ENCODE measurements around the gene DNAJC5.
A peak's percentile ranks its signal among the peaks of the same experiment; 100 is the strongest.
"Not testable (repeated sequence)": the region's sequence is repeated elsewhere in the genome, so short reads cannot be mapped to it uniquely, and the experiment has no call there.

DNAJC5 gene

DNA sequence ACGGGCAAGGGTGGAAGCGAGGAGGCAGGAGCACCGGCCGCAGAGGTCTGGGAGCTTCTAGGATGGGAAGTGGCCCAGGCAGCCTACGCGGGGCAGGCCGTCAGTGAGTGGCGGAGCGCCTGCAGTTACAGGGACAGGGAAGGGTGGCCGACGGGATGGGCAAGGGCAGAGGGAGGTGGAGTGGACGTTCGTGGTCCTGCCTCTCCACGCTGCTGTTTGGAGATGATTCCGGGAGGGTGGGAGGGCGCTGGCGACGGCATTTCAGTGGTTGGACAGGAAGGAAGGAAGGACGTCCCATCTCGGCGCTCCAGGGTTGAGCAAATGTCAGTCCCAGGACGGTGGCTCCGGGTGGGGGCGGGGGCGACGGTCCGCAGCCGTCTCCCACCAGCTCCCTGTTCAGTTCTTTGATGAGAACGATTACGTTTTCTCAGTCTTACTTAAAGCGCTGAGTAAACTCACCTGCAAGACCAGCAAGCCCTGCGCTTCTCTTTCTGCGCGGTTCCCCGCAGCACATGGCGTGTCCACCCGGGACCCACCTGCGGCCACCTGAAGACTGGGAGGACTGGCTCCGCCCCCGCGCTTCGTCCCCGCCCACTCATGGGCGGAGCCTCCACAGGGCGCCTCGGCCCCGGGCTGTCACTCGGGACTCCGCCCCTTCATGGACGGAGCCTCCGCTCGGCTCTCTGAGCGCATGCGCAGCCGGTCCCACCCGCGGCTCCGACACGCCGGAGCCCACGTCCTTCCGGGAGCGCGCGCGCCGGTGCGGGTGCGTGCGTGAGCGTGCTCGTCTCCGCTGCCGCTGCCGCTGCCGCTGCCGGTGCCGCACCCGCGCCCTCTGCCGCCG is at the start of gene DNAJC5:
Gene DNAJC5 (plus strand): TSS at position 769 of the 844 bp plus-strand sequence. CDS start 33,220 bp downstream, outside the sequence.
- DNase-seq (ENCODE audit: low read depth): peak; percentile 82

- peak; percentile 80 for DNase-seq (ENCODE audit: low read depth)
Observed at GRCh38 chr20:63846128-63846771, 48.7 kb upstream of the DNAJC5 start.

DNA sequence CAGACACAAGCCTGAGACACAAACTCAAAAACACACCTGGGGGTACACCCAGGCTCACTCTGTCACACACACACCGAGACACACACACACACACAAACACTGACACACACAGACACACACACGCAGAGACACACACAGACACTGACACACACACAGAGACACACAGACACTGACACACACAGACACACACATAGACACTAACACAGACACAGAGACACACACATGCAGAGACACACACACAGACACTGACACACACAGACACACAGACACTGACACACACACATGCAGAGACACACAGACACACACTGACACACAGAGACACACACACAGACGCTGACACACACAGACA is 48.1 kb upstream of the DNAJC5 start:
- DNase-seq (ENCODE audit: low read depth): no peak

DNA sequence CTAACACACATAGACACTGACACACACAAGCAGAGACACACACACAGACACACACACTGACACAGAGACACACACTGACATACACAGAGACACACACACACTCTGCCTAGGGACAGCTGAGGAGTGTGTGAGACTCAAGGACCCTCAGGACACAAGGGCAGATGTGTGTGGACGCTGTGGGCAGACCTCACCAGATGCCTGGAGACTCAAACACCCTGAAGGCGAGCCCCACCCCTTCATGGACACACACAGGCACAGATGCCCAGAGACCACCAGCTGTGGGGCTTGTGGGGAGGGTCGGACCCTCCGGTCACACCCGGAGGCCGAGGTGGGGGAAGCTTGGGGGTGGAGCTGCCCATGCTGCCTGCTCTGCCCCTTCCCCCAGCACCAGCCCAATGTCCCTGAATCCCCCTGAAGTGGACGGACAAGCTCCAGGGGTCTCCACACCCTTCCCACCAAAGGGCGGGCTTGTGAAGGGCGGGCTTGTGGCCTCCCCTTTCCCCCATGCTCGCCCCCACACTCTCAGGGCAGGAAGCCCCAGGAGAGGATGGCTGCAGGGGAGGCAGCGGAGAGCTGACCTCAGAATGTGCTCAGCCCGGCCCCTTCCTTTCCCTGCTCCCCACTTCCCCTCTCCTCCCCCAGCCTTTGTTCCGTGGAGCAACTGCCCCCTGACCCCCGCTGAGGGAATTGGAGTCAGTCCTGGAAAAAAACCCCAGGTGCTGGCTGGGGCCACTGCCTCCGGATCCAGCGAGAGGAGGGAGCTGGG is 47.5 kb upstream of the DNAJC5 start:
- DNase-seq (ENCODE audit: low read depth): peak; percentile 96

DNA sequence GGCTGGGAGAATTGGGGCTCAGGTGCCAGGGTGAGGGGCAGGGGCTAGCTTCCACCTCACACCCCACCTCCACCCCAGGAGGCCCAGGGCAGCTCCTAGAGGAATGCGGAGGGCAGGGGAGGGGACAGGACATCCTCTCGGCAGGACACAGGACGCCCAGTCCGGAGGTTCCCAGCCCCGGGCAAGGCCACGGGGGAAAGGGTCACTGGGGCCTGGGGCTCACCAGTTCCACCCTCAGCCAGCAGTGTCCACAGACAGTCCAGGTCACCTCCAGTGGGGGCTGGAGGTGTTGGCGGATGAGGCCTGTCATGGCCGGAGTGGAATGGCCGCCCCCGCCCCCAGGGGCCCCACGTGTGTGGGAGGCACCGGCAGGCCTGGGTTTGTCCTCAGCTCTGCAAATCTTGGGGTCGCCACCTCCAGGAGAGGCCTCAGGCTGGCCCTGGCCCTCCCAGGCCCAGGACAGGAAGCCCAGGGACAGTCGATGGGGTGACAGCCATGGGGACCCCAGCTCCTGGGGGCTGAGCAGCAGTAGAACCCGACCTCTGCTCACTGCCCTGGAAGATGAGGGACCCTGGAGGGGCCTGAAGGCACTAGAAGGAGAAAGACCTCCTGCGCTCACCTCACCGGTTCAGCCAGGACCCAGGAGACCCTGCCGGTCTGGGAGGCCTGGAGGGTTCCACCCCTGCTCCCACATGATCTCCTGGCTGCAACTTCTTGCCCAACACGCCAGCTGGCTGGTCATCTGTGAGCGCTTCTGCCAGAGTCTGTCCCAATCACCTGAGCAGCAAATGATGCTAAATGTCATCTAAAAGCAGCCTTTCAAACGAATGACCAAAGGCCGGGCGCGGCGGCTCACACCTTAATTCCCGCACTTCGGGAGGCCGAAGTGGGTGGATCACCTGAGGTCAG is 46.7 kb upstream of the DNAJC5 start:
- DNase-seq (ENCODE audit: low read depth): no peak

DNA sequence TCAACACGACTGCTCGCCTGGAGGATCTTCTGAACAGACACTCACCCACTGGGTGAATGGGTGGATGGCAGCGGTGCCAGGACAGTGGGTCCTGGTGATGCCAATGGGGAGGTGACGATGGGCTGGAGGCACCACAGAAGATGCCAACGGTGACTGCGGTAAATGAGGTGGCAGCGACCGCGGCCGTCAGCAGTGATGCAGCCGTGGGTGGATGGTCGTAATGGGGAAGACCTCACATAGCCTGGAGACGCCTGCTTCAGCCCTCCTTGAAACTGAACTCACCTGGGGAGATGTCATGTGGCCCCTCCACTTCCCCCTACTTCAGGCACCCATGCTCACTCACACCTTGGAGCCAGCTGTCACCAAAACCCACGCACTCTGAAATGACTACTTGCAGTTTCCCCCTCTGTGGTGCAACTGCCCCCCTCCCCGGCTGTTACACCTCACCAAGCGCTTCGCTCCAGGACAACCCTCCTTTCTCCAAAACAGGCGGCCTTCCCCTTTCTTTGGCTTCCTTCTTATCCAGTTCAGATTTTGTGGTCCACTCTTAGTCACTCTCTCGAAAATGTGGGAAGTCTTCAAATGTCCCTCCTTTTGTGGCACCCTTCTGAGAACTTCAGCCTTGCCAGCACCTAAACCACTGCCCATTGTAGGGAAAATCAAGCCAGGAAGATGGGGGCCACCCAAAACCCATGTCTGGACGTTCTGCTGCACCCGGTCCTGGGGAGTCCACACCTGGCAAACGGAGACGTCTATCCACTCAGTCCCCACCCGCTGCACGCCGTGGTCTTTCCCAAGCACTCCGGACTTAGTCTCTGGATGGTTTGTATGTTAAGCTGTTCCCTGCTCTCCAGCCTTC is 44.0 kb upstream of the DNAJC5 start:
- no peak for DNase-seq (ENCODE audit: low read depth)

GRCh38 chr20:63851548-63851943 is 43.4 kb upstream of the DNAJC5 start:
- DNase-seq (ENCODE audit: low read depth): not testable (repeated sequence)

DNA sequence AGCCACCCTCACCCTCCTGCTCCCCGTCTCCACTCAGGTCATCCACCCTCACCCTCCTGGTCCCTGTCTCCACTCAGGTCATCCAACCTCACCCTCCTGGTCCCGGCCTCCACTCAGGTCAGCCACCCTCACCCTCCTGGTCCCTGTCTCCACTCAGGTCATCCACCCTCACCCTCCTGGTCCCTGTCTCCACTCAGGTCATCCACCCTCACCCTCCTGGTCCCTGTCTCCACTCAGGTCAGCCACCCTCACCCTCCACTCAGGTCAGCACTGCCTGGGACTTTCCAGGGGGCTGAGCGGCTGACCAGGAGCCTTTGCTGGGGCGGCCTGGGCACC is 41.2 kb upstream of the DNAJC5 start:
- DNase-seq (ENCODE audit: low read depth): not testable (repeated sequence)

DNA sequence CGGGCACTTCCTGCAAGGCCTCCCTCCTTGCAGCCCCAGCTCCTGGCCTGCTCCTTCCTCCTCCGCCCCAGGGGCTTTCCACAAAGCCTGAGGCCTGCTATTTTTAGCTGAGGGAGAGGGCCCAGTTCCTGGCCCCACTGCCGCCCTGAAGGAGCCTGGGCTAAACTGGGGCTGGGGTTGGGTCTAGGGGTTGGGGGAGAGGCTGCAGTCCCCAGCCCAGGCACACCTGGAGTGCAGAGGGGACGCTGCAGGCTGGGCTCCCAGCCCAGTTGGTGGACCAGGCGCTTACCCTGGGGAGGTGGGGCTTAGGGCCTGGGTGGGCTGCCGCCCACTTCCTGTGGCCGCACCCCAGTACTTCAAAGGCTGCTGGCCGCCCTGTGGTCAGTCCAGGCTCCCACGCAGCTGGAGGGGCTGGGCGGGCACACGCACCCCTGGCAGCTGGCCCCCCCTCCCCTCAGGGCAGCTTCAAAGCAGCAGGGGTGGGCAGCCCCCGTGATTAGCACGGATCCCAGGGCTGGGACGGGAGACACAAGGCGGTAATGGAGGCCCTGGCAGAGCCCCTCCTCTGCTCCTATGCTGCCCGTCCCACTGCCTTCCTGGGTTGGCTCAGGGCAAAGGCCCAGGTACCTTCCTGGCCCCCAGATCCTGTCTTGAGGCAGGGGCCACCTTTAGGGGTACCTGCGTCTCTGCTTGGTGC is 40.7 kb upstream of the DNAJC5 start:
- DNase-seq (ENCODE audit: low read depth): peak; percentile 90

- DNase-seq (ENCODE audit: low read depth): no peak
Observed at GRCh38 chr20:63854766-63855362, 40.1 kb upstream of the DNAJC5 start.

DNA sequence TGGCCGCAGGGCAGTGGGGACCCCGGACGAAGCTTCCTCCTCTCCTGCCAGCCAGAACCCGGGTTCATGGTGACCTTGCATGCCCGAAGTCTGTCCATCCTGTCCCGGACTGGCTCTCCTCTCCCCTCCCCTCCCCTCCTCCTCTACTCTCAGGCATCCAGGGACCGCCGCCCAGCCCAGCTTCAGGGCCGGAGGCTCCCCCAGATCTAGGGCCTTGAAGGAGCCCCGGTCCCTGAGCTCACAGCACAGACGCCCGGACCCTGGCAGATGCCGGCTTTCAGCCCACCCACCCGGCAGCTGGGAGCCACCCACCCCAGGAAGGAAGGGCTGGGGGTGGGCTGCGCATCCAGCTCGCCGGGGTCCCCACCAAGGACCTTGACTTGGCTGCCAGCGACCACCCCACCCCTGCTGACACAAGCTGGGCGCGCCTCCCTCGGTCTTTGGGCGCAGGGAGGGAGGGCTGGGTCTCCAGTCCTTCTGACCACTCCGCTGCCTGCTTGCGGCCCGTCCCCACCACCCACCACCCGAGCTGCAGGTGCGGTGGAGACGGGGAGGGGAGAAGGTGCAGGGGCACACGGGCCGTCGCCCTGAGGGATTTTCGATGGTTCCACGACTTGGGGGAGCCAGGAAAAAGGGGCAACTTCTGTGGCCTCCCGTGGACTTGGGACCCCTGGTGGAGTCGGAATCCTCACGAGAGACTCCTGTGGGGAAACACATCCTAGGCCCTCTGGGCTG is 39.4 kb upstream of the DNAJC5 start:
- no peak for DNase-seq (ENCODE audit: low read depth)

- no peak for DNase-seq (ENCODE audit: low read depth)
Observed at GRCh38 chr20:63856098-63856511, 38.8 kb upstream of the DNAJC5 start.

GRCh38 chr20:63857764-63858392 is 37.0 kb upstream of the DNAJC5 start:
- DNase-seq (ENCODE audit: low read depth): no peak

GRCh38 chr20:63858393-63859165 is 36.3 kb upstream of the DNAJC5 start:
- peak; percentile 91 for DNase-seq (ENCODE audit: low read depth)

- DNase-seq (ENCODE audit: low read depth): no peak
Observed at GRCh38 chr20:63859166-63859699, 35.7 kb upstream of the DNAJC5 start.

DNA sequence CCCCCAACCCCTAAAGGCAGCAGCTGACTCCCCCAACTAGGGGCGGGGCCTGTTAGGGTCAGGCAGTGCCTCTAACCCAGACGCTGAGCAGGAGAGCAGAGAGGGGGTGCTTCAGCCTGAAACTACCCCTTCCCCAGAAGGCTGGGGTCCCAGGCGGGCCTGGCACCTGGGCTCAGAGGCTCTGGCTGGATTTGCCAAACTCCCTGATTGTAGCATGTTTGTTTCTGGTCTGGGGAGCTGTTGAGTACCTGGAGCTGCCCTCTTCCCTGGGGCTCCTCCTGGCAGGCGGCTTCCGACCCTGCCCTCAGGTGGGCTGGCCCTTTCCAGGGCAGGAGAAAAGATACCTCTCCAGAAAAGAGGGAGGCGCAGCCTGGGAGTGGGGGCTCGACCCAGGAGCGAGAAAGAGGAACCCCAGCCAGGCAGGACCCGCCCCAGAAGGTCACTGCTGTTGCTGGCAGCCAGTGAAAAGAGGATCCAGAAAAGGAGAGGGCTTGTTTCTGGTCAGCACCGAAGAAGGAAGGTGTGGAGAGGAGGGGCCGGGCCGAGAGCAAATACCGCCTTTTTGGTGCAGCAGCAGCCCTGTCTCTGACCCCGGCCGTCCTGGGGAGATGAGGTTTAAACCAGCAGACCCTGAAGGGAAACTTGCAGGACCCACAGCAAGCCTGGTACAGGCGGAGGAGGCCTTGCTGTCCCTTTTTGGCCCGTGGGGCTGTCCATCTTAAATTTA is 34.4 kb upstream of the DNAJC5 start:
- DNase-seq (ENCODE audit: low read depth): no peak

Data from CMK (cell line).